ENCODE results near the gene PSME3.

DNA sequence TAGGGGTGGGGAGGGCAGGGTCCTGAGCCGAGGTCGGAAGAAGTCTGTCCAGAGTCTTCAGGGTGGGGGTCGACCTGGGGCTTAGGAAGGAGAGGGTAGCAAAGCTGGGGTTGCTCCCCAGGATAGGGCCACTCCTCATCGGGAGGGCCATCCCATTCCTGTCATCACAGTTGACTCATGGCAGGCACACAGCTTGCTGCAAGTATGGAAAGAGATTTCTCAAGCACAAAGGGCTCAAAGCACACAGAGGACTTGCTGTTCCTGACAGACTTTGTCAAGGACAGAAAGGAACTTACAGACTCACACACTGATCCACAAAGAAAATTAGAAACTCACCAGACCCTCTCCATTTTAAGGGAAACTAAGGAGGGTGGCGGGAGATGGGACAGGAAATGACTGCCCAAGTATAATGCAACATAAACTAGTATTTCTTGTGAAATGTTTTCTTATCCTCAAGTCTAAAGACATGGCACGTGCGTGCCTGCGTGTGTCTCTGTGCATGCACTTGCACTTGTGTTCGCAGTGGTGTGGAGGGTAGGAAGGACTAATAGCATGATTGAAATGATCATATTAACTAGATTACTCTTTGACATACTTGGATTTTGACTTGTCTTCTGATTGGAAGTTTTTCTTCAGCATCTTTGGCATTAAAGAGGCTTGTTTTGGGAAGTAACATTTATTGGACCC, 13.5 kb downstream of the PSME3 start:
- TF ChIP-seq, protein P1, sequence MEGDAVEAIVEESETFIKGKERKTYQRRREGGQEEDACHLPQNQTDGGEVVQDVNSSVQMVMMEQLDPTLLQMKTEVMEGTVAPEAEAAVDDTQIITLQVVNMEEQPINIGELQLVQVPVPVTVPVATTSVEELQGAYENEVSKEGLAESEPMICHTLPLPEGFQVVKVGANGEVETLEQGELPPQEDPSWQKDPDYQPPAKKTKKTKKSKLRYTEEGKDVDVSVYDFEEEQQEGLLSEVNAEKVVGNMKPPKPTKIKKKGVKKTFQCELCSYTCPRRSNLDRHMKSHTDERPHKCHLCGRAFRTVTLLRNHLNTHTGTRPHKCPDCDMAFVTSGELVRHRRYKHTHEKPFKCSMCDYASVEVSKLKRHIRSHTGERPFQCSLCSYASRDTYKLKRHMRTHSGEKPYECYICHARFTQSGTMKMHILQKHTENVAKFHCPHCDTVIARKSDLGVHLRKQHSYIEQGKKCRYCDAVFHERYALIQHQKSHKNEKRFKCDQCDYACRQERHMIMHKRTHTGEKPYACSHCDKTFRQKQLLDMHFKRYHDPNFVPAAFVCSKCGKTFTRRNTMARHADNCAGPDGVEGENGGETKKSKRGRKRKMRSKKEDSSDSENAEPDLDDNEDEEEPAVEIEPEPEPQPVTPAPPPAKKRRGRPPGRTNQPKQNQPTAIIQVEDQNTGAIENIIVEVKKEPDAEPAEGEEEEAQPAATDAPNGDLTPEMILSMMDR (IDR thresholded peaks at IDR 0.05; ENCODE audit: low read depth, low read length): no peak
- no peak for TF ChIP-seq MYC (IDR thresholded peaks at IDR 0.05; ENCODE audit: low read depth, low read length)
- no peak for TF ChIP-seq POLR2A (IDR thresholded peaks at IDR 0.05; ENCODE audit: extremely low read depth, insufficient read length)
- TF ChIP-seq, protein P2, sequence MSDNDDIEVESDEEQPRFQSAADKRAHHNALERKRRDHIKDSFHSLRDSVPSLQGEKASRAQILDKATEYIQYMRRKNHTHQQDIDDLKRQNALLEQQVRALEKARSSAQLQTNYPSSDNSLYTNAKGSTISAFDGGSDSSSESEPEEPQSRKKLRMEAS (IDR thresholded peaks at IDR 0.05; ENCODE audit: low read depth, low read length): no peak
